A549 (cell line): ENCODE data around the gene CRYGC. TPM values are rescaled to one million over a fixed set of nuclear protein-coding genes. Genes with fewer than 3 reads are reported as not detected.

Source experiments
- ATAC-seq, 2 experiments: fragments of 200-7000 bp in 1 of 2; fragments of >200 bp in 1 of 2; cut with Nextera tagmentation in 1 of 2; cut with Tn5 transposase in 1 of 2; 3 replicates each; pipeline versions ENCODE4 v1.8.0 to v1.9.1; 2018 to 2020; ENCODE audit warnings: mild to moderate bottlenecking in 1 of 2, moderate library complexity in 1 of 2
- CTCF ChIA-PET: fragments of 300-600 bp; sonication (Branson Sonifier 250); formaldehyde crosslinking; extraction: SDS; loops from one replicate; lab custom pipeline; 2021; ENCODE audit warnings: antibody characterized with exemption, inconsistent platforms; lab: Yijun Ruan, JAX
- POLR2A ChIA-PET: fragments of 350-600 bp; formaldehyde crosslinking; extraction: SDS; loops from one replicate; lab custom pipeline; 2021; ENCODE audit warnings: antibody characterized with exemption, inconsistent platforms; lab: Yijun Ruan, JAX
- DNase-seq, 2 experiments: peaks; one replicate each; pipeline versions ENCODE4 v3.0.0 to v3.0.0-alpha.2; 2011 to 2016; ENCODE audit warnings: low read depth in 1 of 2, low spot score in 1 of 2
- FAIRE-seq: peaks from 2 replicates; lab custom pipeline; 2011; peaks lifted over from hg19 to GRCh38; lab: Jason Lieb, UNC
- H3K27ac ChIP-seq, 2 experiments: fragments of >200 bp; sonication (Bioruptor Twin); formaldehyde crosslinking; 3 replicates each; pipeline ENCODE4 v1.5.1; 2016 to 2017
- H3K4me1 ChIP-seq: fragments of >200 bp; sonication (Bioruptor Twin); formaldehyde crosslinking; 3 replicates; pipeline ENCODE4 v1.6.1; 2016
- H3K4me2 ChIP-seq: fragments of >200 bp; sonication (Bioruptor Twin); formaldehyde crosslinking; 3 replicates; pipeline ENCODE4 v1.6.1; 2016
- H3K4me3 ChIP-seq: fragments of >200 bp; sonication (Bioruptor Twin); formaldehyde crosslinking; 3 replicates; pipeline ENCODE4 v1.5.1; 2016
- H3K9me3 ChIP-seq: fragments of >200 bp; sonication (Bioruptor Twin); formaldehyde crosslinking; 3 replicates; pipeline ENCODE4 v1.6.1; 2016
- CEBPB ChIP-seq, 2 experiments: fragments of >200 bp in 1 of 2; sonication (Bioruptor Twin) in 1 of 2; formaldehyde crosslinking in 1 of 2; IDR thresholded peaks; 2 replicates each; pipeline ENCODE4 v1.6.1; 2012 to 2016
- CHD2 ChIP-seq: fragments of 150-350 bp; IDR thresholded peaks from 2 replicates; pipeline ENCODE4 v1.6.1; 2014; ENCODE audit warnings: low read length; ENCODE audit not compliant: partially characterized antibody
- CHD4 ChIP-seq: fragments of 200-600 bp; sonication (generic); IDR thresholded peaks from 2 replicates; pipeline ENCODE4 v1.6.1; 2016; ENCODE audit warnings: antibody characterized with exemption, mild to moderate bottlenecking, borderline replicate concordance
- EHMT2 ChIP-seq: fragments of 200-600 bp; sonication (generic); IDR thresholded peaks from 2 replicates; pipeline ENCODE4 v1.6.1; 2016; ENCODE audit warnings: antibody characterized with exemption, low read depth, mild to moderate bottlenecking, moderate library complexity
- FOSL2 ChIP-seq, 2 experiments: fragments of 450-650 bp in 1 of 2; fragments of >200 bp in 1 of 2; sonication (Bioruptor Twin) in 1 of 2; formaldehyde crosslinking; IDR thresholded peaks; 2 replicates each; pipeline versions ENCODE4 v1.5.0 to v1.6.1; 2016 to 2020; ENCODE audit warnings: mild to moderate bottlenecking in 1 of 2, moderate library complexity in 1 of 2
- HEYL ChIP-seq: fragments of 250-450 bp; sonication (Bioruptor Pico); IDR thresholded peaks from 2 replicates; pipeline ENCODE4 v1.8.0; 2021; ENCODE audit warnings: mild to moderate bottlenecking, moderate library complexity
- HOXA7 ChIP-seq: fragments of 250-450 bp; sonication (Bioruptor Pico); IDR thresholded peaks from 2 replicates; pipeline ENCODE4 v1.5.0; 2020; ENCODE audit warnings: mild to moderate bottlenecking, moderate library complexity
- NPAS2 ChIP-seq: fragments of 250-450 bp; sonication (Bioruptor Pico); IDR thresholded peaks from 2 replicates; pipeline ENCODE4 v1.8.0; 2022; ENCODE audit warnings: mild to moderate bottlenecking, moderate library complexity, borderline replicate concordance
- NR3C1 ChIP-seq: fragments of >200 bp; sonication (Bioruptor Twin); formaldehyde crosslinking; IDR thresholded peaks from 3 replicates; pipeline ENCODE4 v1.6.1; 2017
- POLR2A ChIP-seq: IDR thresholded peaks from 2 replicates; pipeline ENCODE4 v1.6.1; 2012; ENCODE audit warnings: mild to moderate bottlenecking, low read length
- POLR2AphosphoS2 ChIP-seq: conservative IDR thresholded peaks from 2 replicates; pipeline ENCODE4 v1.6.1; 2012; ENCODE audit warnings: low read length, improper control_type of control experiment, inconsistent platforms
- RAD21 ChIP-seq, 2 experiments: fragments of >200 bp in 1 of 2; sonication (Bioruptor Twin) in 1 of 2; formaldehyde crosslinking in 1 of 2; IDR thresholded peaks in 1 of 2; conservative IDR thresholded peaks in 1 of 2; 2 replicates in 1 of 2; 3 replicates in 1 of 2; pipeline ENCODE4 v1.6.1; 2012 to 2018; ENCODE audit warnings: inconsistent platforms in 1 of 2
- RFX5 ChIP-seq: fragments of 450-650 bp; IDR thresholded peaks from 2 replicates; pipeline ENCODE4 v1.7.1; 2014; ENCODE audit warnings: antibody characterized with exemption, mild to moderate bottlenecking, moderate library complexity
- ZC3H11A ChIP-seq: fragments of 450-650 bp; IDR thresholded peaks from 2 replicates; pipeline ENCODE4 v1.6.1; 2014; ENCODE audit warnings: antibody characterized with exemption, mild to moderate bottlenecking
- WGBS: methylation state at CpG from one replicate; pipeline ENCODE4 v1.1.6; 2017; ENCODE audit errors: missing lambda C conversion rate; 5-methylcytosine and 5-hydroxymethylcytosine counted together
- polyA plus RNA-seq, 4 experiments: library from polyadenylated mRNA; depleted of rRNA in 3 of 4; stranded (reverse); fragments of >200 nt; fragmentation: RNase III in 1 of 4; extraction: RNeasy Plus Mini Kit Qiagen cat#74134 plus additional on column Dnase treatment in 1 of 4; gene quantifications; 2 replicates in 3 of 4; 3 replicates in 1 of 4; pipeline ENCODE4 v1.2.3, GENCODE V29; 2011 to 2017
- TF ChIP-seq, protein P1 (sequence below): IDR thresholded peaks from 2 replicates; pipeline ENCODE4 v1.6.1; 2012
- TF ChIP-seq, protein P2 (sequence below): fragments of 200-600 bp; sonication (generic); IDR thresholded peaks from 2 replicates; pipeline ENCODE4 v1.6.1; 2016; ENCODE audit warnings: antibody characterized with exemption, mild to moderate bottlenecking, moderate library complexity

CRYGC gene
- polyA plus RNA-seq, 2 of the 4 experiments (the other 2 are of a cell fraction) = not detected

DNA sequence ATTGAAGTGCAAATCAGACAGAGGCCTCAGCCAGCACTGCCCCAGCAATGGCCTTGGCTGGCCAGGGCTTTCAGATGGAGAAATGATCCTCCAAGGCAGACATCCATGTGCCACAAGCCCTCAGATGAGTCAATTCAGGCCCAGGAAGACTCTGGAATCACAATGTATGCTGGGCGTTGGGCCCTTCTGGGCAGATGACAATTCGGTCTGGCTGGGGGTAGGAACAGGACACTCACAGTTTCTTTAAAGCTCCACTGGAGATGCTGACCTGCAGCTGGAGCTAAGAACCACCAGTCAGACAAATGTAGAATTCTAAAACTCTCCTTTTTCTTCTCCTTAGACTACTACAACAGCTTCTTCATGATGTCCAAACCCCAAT is 7.1 kb upstream of the CRYGC start:
- no peak for ATAC-seq
- whole genome bisulfite sequencing = 59% methylated on average over 2 of the region's 2 CpGs
- no peak for FAIRE-seq
- CTCF ChIA-PET = interaction anchor here (0.9 kb wide), 1 partner anchor 39 kb away, joined by 4 read pairs; no protein-coding TSS in a partner anchor
- H3K27ac ChIP-seq = no peak overlapping the region
- H3K4me1 ChIP-seq = no peaks in the 10 kb centered on the region
- no peaks in the 10 kb centered on the region for H3K9me3 ChIP-seq
- H3K4me2 ChIP-seq = no peak overlapping the region
- no peak overlapping the region for H3K4me3 ChIP-seq
- POLR2A ChIA-PET = no interaction called here
- TF ChIP-seq POLR2AphosphoS2 (no peak), HEYL (no peak), CEBPB (IDR thresholded peaks at IDR 0.05) (no peak)
- no peak for DNase-seq

DNA sequence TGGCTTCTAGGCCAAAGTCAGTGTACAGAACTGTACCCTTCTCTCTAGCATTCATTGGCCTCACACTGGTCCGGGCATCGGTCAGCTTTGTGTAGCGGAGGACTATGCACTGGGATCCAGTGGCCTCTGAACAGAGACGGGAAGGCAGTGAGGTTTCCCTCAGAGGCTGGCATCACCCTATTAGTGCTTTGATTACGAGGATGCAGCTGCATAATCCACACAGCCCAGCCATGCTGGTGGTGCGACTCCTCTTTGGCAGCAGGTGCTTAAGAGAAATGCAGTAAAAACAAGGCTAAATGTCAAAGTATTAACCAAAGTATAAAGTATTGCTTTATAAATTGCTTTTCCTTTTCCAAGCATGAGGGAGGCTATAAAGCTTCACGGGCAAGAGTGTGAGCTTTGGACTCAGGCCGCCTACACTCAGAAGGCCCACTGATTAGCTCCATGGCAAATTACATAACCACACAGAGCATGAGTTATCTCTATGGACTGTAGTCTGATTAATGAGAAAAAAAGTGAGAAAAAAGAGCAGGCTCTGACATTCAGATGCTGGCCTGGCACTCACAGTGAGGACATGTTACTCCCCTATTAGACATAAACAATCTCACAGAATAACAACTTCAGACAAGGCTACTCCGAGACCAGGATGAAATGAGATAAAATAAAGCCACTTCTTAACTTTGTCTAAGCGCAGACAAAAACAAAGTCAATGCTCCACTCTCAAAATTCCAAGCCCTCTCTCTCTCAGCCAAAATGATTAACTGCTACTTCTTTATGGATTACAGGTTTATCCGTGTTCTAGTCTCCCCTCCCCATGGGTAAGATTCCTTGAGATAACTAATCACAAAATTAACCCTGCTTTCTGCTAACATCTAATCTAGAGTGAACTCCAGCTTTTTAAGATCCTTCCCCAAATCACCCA is 6.4 kb upstream of the CRYGC start:
- POLR2A ChIA-PET = no interaction called here
- TF ChIP-seq ZC3H11A = no peak
- TF ChIP-seq POLR2A = no peak
- no peak for TF ChIP-seq RAD21 (conservative IDR thresholded peaks at IDR 0.05 in 1 of 2, IDR thresholded peaks at IDR 0.05 in 1 of 2)
- TF ChIP-seq HOXA7 (CRISPR knock-in tag) = no peak
- no peak for TF ChIP-seq RFX5
- TF ChIP-seq FOSL2 (IDR thresholded peaks at IDR 0.05) = no peak
- TF ChIP-seq FOSL2 (CRISPR knock-in tag; IDR thresholded peaks at IDR 0.05) = no peak
- TF ChIP-seq, all 56 proteins: peak for 0
- Histone ChIP-seq H3K27ac (no peak overlapping the region), H3K4me1 (no peaks in the 10 kb centered on the region), H3K4me3 (no peak overlapping the region), H3K9me3 (no peaks in the 10 kb centered on the region), H3K4me2 (no peak overlapping the region)
- CTCF ChIA-PET = no interaction called here
- DNase-seq (no peak), FAIRE-seq (no peak), ATAC-seq (no peak)
- WGBS = 82% methylated on average over 11 of the region's 11 CpGs

DNA sequence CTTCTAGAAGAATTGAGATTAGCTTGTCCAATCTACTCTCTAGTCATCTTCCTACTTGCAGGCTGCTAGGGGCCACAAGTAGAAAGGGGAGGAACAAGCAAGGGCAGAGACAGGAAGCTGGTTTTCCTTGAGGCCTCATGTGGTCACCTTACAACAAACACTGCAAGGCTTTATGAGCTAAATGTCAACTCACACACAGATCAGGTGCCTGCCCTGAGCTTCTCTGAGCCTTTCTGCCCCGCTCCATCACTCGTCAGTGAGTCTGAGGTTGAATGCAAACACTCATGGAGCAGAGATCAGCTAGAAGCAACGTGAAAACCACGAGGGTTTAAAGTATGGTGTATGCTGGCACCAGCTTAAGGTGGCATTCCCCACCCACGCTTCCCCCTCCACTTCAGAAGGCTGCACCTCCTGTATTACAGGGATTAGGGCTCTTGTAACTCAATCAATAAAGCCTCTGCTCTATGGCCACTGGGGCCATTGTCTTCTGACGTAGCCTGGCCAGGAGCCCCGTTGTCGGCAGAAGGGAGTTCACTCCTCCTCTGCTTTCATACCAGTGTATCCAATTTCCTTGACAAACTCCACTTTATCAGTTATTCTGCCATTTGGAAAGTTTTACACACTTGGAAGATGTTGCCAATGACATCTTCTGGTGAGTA is 5.4 kb upstream of the CRYGC start:
- ATAC-seq (no peak), DNase-seq (no peak), FAIRE-seq (no peak)
- no peak overlapping the region for H3K4me3 ChIP-seq
- TF ChIP-seq FOSL2 (IDR thresholded peaks at IDR 0.05) (no peak), FOSL2 (CRISPR knock-in tag; IDR thresholded peaks at IDR 0.05) (no peak), EHMT2 (no peak), NR3C1 (no peak), CHD2 (no peak), CHD4 (no peak), NPAS2 (CRISPR knock-in tag) (no peak)
- TF ChIP-seq, protein P1, sequence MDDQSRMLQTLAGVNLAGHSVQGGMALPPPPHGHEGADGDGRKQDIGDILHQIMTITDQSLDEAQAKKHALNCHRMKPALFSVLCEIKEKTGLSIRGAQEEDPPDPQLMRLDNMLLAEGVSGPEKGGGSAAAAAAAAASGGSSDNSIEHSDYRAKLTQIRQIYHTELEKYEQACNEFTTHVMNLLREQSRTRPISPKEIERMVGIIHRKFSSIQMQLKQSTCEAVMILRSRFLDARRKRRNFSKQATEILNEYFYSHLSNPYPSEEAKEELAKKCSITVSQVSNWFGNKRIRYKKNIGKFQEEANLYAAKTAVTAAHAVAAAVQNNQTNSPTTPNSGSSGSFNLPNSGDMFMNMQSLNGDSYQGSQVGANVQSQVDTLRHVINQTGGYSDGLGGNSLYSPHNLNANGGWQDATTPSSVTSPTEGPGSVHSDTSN = no peak
- TF ChIP-seq, protein P2, sequence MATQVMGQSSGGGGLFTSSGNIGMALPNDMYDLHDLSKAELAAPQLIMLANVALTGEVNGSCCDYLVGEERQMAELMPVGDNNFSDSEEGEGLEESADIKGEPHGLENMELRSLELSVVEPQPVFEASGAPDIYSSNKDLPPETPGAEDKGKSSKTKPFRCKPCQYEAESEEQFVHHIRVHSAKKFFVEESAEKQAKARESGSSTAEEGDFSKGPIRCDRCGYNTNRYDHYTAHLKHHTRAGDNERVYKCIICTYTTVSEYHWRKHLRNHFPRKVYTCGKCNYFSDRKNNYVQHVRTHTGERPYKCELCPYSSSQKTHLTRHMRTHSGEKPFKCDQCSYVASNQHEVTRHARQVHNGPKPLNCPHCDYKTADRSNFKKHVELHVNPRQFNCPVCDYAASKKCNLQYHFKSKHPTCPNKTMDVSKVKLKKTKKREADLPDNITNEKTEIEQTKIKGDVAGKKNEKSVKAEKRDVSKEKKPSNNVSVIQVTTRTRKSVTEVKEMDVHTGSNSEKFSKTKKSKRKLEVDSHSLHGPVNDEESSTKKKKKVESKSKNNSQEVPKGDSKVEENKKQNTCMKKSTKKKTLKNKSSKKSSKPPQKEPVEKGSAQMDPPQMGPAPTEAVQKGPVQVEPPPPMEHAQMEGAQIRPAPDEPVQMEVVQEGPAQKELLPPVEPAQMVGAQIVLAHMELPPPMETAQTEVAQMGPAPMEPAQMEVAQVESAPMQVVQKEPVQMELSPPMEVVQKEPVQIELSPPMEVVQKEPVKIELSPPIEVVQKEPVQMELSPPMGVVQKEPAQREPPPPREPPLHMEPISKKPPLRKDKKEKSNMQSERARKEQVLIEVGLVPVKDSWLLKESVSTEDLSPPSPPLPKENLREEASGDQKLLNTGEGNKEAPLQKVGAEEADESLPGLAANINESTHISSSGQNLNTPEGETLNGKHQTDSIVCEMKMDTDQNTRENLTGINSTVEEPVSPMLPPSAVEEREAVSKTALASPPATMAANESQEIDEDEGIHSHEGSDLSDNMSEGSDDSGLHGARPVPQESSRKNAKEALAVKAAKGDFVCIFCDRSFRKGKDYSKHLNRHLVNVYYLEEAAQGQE = no peak
- H3K9me3 ChIP-seq = no peaks in the 10 kb centered on the region
- WGBS = 32% methylated on average over 7 of the region's 8 CpGs
- ChIA-PET CTCF (no interaction called here), POLR2A (no interaction called here)
- no peaks in the 10 kb centered on the region for H3K4me1 ChIP-seq
- H3K4me2 ChIP-seq = no peak overlapping the region
- H3K27ac ChIP-seq = no peak overlapping the region
